Measurements from ENCODE around the gene MOB3C. TPM values are rescaled to one million over a fixed set of nuclear protein-coding genes. Genes with fewer than 3 reads are reported as not detected.
A peak's percentile ranks its signal among the peaks of the same experiment; 100 is the strongest.

Gene MOB3C
- polyA plus RNA-seq, 3 donors from 2014 or later: 5.5 to 14.6 (median 6.8) TPM

DNA sequence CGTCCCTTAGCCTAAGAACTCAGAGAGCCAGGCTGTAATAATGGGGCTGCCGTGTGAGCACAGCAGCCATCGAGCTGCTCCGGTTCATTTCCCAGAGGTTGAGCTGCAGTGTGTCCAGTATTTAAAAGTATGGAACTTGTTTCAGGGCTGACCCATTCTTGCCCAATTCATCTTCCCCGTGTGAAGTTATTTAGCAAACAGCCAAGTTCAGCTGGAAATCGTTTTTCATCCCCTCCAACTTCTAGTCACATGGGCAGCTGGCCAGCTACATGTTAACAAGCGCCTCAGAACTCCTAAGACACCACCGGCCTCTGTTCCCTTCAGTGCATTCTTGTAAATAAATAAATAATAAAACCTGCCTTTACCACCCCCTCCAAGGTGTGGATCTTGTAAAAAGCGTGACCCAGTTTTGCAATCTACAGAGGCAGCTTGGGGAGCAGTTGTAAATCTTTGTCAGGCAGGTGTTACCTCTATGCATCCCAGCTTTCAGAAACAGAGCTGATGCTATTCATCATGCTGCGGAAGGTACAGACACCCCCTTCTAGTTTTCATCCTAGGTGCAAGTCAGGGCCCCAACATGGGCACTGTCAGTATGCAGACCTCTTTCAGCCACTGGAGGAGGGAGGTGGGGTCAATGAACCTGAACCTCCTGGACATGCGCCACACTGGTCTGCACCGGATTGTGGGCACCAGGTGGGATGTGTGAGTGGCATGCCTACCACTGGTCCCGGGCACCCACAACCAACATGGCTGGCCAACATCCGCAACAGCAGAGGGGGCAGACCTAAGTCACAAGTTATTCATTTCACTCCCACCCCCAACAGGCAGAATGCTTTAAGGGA is 46.5 kb downstream of the MOB3C start:
- Mint-ChIP-seq H3K36me3 (peaks cover 16 to 38% (median 34%) of the 10 kb centered on the region in 3 donors), H3K9me3 (no peaks in the 10 kb centered on the region), H3K27me3 (ENCODE audit: low read depth in 3 of 3) (peaks cover 0 to 2% (median 2%) of the 10 kb centered on the region in 3 donors), H3K4me3 (no peak overlapping the region), H3K4me1 (no peaks in the 10 kb centered on the region), H3K27ac (no peak overlapping the region)
- no peak for DNase-seq

DNA sequence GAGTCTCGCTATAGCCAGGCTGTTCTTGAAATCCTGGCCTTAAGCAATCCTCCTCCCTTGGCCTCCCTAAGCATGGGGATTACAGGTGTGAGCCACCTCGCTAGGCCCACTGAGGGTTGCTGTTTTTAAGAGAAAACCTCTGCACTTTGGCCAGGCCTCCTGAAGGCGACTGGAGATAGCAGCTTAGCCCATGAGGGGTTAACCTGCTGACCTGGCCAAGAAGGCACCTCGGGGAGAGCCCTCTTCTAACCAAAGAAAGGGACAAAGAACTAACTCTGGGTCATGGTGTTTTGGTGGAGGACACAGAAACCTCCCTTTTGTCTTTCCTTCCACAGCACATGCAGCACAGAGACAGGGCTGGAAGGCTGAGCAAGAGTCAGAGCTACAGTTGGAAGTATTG is 47.5 kb downstream of the MOB3C start:
- peaks cover 0 to 2% (median 2%) of the 10 kb centered on the region in 3 donors for H3K27me3 Mint-ChIP-seq (ENCODE audit: low read depth in 3 of 3)
- no peak overlapping the region for H3K4me3 Mint-ChIP-seq
- DNase-seq: no peak
- no peaks in the 10 kb centered on the region for H3K4me1 Mint-ChIP-seq
- peaks cover 21 to 34% (median 31%) of the 10 kb centered on the region in 3 donors for H3K36me3 Mint-ChIP-seq
- no peaks in the 10 kb centered on the region for H3K9me3 Mint-ChIP-seq
- peak overlapping the region in 1 of 6 donors; percentile 36 for H3K27ac Mint-ChIP-seq

DNA sequence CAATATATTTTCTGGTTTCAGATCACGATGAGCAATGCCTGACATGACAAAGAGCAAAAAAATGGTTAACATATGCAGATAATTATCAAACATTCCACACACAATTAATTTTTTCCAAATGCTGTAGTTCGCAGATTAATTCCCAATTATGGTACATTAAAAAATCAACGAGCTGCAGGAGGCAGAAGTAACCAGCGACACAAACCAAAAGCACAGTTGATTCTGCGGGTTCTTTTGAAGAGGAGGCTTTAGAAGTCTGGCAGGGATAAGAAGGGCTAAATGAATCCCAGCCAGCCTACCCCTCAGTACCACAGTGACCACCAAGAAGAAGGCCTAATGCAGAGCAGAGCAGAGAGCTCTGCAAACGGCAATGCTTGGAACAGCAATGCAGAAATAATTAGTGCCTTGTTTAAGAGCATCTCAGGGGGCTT is 48.1 kb downstream of the MOB3C start:
- Mint-ChIP-seq H3K9me3 (no peaks in the 10 kb centered on the region), H3K4me1 (no peaks in the 10 kb centered on the region), H3K36me3 (peaks cover 25 to 34% (median 29%) of the 10 kb centered on the region in 3 donors), H3K4me3 (no peak overlapping the region), H3K27ac (no peak overlapping the region), H3K27me3 (ENCODE audit: low read depth in 3 of 3) (peaks cover 0 to 2% (median 2%) of the 10 kb centered on the region in 3 donors)
- no peak for DNase-seq

DNA sequence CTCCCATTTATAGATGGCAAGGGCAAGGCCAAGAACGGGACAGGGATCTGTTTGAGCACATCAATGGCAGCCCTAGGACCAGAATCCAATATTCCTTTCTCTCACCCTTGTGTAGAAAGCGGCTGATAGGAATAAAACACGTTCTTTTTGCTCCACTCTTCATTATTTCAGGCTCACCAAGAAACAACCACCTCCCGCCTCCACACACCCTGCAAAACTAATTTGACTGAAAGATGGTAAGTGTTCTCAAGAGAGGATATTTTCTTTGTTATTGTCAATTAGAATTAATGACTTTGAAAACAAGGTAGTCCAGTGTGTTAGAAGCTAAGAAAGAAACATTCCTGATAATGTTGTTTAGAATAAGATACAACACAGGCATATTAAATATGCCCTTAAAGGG is 53.3 kb downstream of the MOB3C start:
- Mint-ChIP-seq H3K9me3 (no peaks in the 10 kb centered on the region), H3K4me1 (no peaks in the 10 kb centered on the region), H3K27me3 (ENCODE audit: low read depth in 3 of 3) (peaks cover 0 to 2% (median 0%) of the 10 kb centered on the region in 3 donors), H3K36me3 (peaks cover 34 to 58% (median 40%) of the 10 kb centered on the region in 3 donors), H3K4me3 (no peak overlapping the region), H3K27ac (peak overlapping the region in 1 of 6 donors; percentile 7)
- no peak for DNase-seq

DNA sequence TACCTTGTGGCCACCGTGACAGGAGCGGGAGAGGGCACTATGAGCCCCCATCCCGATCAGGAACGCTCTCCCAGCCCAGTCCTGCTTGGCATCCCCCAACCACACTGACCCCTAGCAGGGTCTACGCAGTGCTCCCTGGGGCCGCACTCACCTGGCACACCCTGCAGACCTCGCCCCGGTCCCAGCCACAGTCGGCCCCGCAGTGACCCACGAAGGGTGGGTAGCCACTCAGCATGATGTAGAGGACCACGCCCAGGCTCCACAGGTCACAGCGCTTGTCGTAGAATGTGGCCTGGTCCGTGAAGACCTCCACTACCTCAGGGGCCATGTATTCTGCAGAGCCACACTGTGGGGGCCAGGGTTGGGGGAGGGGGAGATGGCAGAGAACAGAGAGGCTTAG is 54.1 kb downstream of the MOB3C start:
- Mint-ChIP-seq H3K27ac (no peak overlapping the region), H3K4me3 (no peak overlapping the region), H3K27me3 (ENCODE audit: low read depth in 3 of 3) (peaks cover 0 to 2% (median 0%) of the 10 kb centered on the region in 3 donors), H3K4me1 (no peaks in the 10 kb centered on the region), H3K9me3 (no peaks in the 10 kb centered on the region), H3K36me3 (peaks cover 34 to 57% (median 39%) of the 10 kb centered on the region in 3 donors)
- DNase-seq: no peak

DNA sequence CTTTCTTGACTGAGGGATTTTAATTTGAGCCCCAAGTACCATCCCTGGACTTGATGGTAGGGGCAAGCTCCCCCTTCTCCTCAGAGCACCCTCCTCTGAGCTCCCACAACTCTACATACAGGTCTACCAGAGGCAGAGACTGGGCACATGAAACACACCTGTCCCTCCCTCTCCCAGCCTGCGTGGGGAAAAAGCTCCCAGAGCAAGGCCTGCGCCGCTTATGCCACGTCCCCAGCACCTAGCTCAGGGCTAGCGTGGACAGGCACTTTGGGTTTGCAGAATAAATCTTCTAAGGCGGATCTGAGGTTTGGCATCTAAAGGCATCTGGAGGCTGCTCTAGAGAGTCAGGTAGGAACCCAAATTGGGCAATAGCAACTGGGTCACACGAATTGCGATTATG is 57.6 kb downstream of the MOB3C start:
- peaks cover 0 to 2% (median 0%) of the 10 kb centered on the region in 3 donors for H3K27me3 Mint-ChIP-seq (ENCODE audit: low read depth in 3 of 3)
- no peaks in the 10 kb centered on the region for H3K4me1 Mint-ChIP-seq
- H3K27ac Mint-ChIP-seq: peak overlapping the region in 1 of 6 donors; percentile 40
- DNase-seq: no peak
- H3K36me3 Mint-ChIP-seq: peaks cover 21 to 40% (median 26%) of the 10 kb centered on the region in 3 donors
- H3K9me3 Mint-ChIP-seq: no peaks in the 10 kb centered on the region
- no peak overlapping the region for H3K4me3 Mint-ChIP-seq

DNA sequence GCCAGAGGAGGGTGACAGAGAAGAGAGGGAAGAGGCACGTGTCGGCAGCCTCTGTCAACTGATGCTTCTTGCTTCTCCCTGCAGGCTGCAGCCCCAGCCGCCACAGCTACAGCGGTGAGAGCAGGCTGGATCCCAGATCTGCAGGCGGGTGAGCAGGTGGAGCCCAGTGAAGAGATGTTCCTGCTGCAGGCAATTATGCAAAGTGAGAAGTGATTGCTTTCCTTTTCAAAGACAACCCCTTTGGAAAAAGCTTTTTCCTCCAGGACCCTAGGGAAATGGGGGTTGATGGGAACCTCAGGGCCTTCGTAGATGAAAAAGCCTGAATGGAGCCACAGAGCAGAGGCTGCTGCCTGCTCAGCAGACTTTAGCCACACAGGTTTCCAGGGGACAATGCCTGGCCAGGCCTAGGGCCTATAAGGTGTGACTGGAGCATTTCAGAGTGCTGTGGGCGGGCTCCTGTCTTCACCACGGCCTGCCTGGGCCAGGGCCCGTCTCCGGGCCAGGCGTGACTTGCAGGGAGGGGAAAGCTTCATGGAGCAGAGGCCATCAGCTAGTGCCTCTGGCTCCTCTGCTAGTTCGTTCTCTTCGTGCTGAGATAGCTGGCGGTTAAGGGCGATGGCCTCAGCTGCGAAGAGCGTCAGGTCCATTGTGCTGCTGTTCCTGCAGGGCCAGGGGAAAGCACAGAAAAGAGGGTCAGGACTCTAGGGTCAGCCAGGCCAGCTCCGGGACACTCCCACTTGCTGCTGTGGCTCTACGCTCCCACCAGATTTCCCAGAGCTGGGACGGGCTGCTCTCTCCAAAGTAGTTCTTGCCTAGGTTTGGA is 58.3 kb downstream of the MOB3C start:
- no peak for DNase-seq
- no peaks in the 10 kb centered on the region for H3K9me3 Mint-ChIP-seq
- H3K4me1 Mint-ChIP-seq: no peaks in the 10 kb centered on the region
- peak overlapping the region in 2 of 6 donors; percentile 40 to 67 for H3K27ac Mint-ChIP-seq
- no peak overlapping the region for H3K4me3 Mint-ChIP-seq
- H3K27me3 Mint-ChIP-seq (ENCODE audit: low read depth in 3 of 3): peaks cover 0 to 2% (median 0%) of the 10 kb centered on the region in 3 donors
- H3K36me3 Mint-ChIP-seq: peaks cover 18 to 37% (median 24%) of the 10 kb centered on the region in 3 donors

Other genes with a start within 250 kb of the MOB3C start
- gene FAAH, start 222.5 kb downstream of the MOB3C start, polyA plus RNA-seq: 1 to 10 TPM; 1.8 to 2.8 (median 2.1) TPM
- gene DMBX1, start 127.0 kb downstream of the MOB3C start, polyA plus RNA-seq: not detected
- gene KNCN, start 65.2 kb downstream of the MOB3C start, polyA plus RNA-seq: not detected
- 10 to 100 TPM; 23.2 to 35.7 (median 27.6) TPM for gene MKNK1, start 12.5 kb downstream of the MOB3C start, polyA plus RNA-seq
- gene ATPAF1, start 51.6 kb upstream of the MOB3C start, polyA plus RNA-seq: 100 to 1,000 TPM in 1 of 3 donors, 10 to 100 TPM in 2; 50.6 to 139 (median 51.7) TPM
- gene TEX38, start 55.0 kb upstream of the MOB3C start, polyA plus RNA-seq: not detected
- 100 to 1,000 TPM in 1 of 3 donors, 10 to 100 TPM in 2; 85.8 to 145 (median 98.8) TPM for gene EFCAB14, start 102.3 kb upstream of the MOB3C start, polyA plus RNA-seq
- not detected for gene CYP4B1, start 182.2 kb upstream of the MOB3C start, polyA plus RNA-seq